Tibial nerve (tissue), 4 donors: ENCODE results near the gene PPP2R3B. TPM values are rescaled to one million over a fixed set of nuclear protein-coding genes. Genes with fewer than 3 reads are reported as not detected.
"Not testable (repeated sequence)": the region's sequence is repeated elsewhere in the genome, so short reads cannot be mapped to it uniquely, and the experiment has no call there.

Experiments
- DNase-seq, 2 donors: peaks; one replicate each; pipeline ENCODE4 v3.0.0-alpha.2; 2019; ENCODE audit warnings: low spot score in 2 of 2
- H3K27ac ChIP-seq, 4 donors: fragments of 200-600 bp; sonication (generic) in 3 of 4; one replicate each; pipeline ENCODE4 v1.5.1; 2017 to 2019; ENCODE audit warnings: mild to moderate bottlenecking in 1 of 4
- H3K27me3 ChIP-seq, 2 donors: fragments of 200-600 bp; sonication (generic) in 1 of 2; one replicate each; pipeline versions ENCODE4 v1.5.1 to v1.6.0; 2017 to 2019
- H3K36me3 ChIP-seq, 3 donors: fragments of 200-600 bp; sonication (generic); one replicate each; pipeline ENCODE4 v1.5.1; 2018 to 2019
- H3K4me1 ChIP-seq, 4 donors: fragments of 200-600 bp; sonication (generic) in 3 of 4; one replicate each; pipeline ENCODE4 v1.5.1; 2017 to 2019
- H3K4me3 ChIP-seq, 4 donors: fragments of 200-600 bp; sonication (generic) in 3 of 4; one replicate each; pipeline ENCODE4 v1.5.1; 2017 to 2019; ENCODE audit warnings: mild to moderate bottlenecking in 1 of 4, moderate library complexity in 1 of 4
- H3K9me3 ChIP-seq, 4 donors: fragments of 200-600 bp; sonication (generic) in 3 of 4; one replicate each; pipeline ENCODE4 v1.5.1; 2017 to 2019
- EP300 ChIP-seq, 2 donors: sonication (generic); formaldehyde crosslinking; IDR thresholded peaks; one replicate each; pipeline ENCODE4 v1.6.1; 2017; ENCODE audit warnings: antibody characterized with exemption in 2 of 2, mild to moderate bottlenecking in 1 of 2
- POLR2A ChIP-seq, 2 donors: fragments of 450-650 bp; IDR thresholded peaks; one replicate each; pipeline ENCODE4 v1.6.1; 2017; ENCODE audit warnings: antibody characterized with exemption in 2 of 2, mild to moderate bottlenecking in 2 of 2, moderate library complexity in 2 of 2
- WGBS, 2 donors: methylation state at CpG; one replicate each; pipeline ENCODE4 v1.1.5; 2018; 5-methylcytosine and 5-hydroxymethylcytosine counted together
- total RNA-seq, 4 donors: library from RNA; depleted of rRNA; stranded (reverse); fragments of >200 nt; gene quantifications; one replicate each; pipeline ENCODE4 v1.1.0, GENCODE V29; 2016
- TF ChIP-seq, protein P1 (sequence below), 5 experiments: fragments of 200-600 bp in 3 of 5; fragments of 450-650 bp in 2 of 5; sonication (generic) in 3 of 5; IDR thresholded peaks; one replicate each; pipeline ENCODE4 v1.5.1; 2016 to 2019; ENCODE audit warnings: antibody characterized with exemption in 5 of 5, mild to moderate bottlenecking in 3 of 5, moderate library complexity in 2 of 5

PPP2R3B gene, protein sequence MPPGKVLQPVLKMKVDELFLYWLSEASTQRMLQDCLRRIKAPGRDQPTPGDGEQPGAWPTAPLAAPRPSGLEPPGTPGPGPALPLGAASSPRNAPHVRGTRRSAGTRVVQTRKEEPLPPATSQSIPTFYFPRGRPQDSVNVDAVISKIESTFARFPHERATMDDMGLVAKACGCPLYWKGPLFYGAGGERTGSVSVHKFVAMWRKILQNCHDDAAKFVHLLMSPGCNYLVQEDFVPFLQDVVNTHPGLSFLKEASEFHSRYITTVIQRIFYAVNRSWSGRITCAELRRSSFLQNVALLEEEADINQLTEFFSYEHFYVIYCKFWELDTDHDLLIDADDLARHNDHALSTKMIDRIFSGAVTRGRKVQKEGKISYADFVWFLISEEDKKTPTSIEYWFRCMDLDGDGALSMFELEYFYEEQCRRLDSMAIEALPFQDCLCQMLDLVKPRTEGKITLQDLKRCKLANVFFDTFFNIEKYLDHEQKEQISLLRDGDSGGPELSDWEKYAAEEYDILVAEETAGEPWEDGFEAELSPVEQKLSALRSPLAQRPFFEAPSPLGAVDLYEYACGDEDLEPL
- total RNA-seq, result 10 to 100 TPM; 20.4 to 59.4 (median 32.7) TPM

DNA sequence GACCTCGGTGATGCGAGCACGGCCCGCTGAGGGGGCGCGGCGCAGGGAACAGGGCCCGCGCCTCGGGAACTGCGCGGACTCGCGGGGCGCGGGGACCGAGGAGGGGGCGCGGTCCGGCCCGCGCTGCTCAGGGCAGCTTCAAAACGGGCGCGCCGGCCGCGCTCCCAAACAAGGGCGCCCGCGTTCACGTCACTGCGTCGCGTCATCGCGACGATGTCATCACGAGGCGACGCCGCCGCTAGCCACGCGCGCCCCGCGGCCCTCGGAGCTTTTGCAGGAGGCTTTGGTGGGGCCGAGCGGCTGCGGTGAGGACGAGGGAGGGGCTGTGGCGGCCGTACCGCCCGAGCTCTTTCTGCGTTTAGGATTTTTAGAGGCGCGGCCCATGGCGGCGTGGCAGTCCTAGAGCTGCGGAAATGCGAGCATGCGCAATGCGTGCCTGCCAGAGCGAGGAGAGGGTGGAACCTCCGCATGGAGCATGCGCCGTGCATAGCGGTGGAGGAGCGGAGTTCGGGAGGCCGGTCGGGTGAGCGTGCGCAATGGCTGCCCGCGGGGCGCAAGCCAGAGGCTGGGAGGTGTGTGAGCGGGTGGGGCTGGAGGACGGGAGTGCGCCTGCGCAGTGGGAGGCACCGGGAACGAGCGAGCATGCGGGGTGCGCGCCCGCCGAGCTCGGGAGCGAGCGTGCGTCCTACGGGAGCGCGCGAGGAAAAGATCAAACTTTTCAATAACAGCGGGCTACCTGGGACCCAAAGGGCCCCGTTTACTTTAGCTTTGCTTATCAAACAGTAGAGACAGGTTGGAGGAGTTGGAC lies at the start of gene PPP2R3B:
PPP2R3B (minus strand) TSS at position 140 of the 808 bp plus-strand sequence. CDS start 216 bp downstream, outside the sequence.
- WGBS, 2 donors, result 0% methylated on average over 38 to 48 of the region's 102 CpGs
- peak; percentile 45 to 67 for TF ChIP-seq POLR2A (IDR thresholded peaks at IDR 0.05)
- TF ChIP-seq, protein P1, sequence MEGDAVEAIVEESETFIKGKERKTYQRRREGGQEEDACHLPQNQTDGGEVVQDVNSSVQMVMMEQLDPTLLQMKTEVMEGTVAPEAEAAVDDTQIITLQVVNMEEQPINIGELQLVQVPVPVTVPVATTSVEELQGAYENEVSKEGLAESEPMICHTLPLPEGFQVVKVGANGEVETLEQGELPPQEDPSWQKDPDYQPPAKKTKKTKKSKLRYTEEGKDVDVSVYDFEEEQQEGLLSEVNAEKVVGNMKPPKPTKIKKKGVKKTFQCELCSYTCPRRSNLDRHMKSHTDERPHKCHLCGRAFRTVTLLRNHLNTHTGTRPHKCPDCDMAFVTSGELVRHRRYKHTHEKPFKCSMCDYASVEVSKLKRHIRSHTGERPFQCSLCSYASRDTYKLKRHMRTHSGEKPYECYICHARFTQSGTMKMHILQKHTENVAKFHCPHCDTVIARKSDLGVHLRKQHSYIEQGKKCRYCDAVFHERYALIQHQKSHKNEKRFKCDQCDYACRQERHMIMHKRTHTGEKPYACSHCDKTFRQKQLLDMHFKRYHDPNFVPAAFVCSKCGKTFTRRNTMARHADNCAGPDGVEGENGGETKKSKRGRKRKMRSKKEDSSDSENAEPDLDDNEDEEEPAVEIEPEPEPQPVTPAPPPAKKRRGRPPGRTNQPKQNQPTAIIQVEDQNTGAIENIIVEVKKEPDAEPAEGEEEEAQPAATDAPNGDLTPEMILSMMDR (IDR thresholded peaks at IDR 0.05), result peak in 2 of 5 experiments; percentile 56 to 63
- TF ChIP-seq EP300 (IDR thresholded peaks at IDR 0.05), result peak; percentile 93 to 97
- H3K9me3 ChIP-seq, result no peaks in the 10 kb centered on the region
- DNase-seq, result peak; percentile 89 to 93
- H3K27me3 ChIP-seq, result no peaks in the 10 kb centered on the region
- H3K36me3 ChIP-seq, result no peaks in the 10 kb centered on the region
- peak within 1 kb of the TSS; percentile 98 to 100 (median 98) for H3K27ac ChIP-seq
- peak within 1 kb of the TSS; percentile 80 to 99 (median 88) for H3K4me3 ChIP-seq
- H3K4me1 ChIP-seq, result peaks cover 0 to 29% (median 8%) of the 10 kb centered on the region in 4 donors

DNA sequence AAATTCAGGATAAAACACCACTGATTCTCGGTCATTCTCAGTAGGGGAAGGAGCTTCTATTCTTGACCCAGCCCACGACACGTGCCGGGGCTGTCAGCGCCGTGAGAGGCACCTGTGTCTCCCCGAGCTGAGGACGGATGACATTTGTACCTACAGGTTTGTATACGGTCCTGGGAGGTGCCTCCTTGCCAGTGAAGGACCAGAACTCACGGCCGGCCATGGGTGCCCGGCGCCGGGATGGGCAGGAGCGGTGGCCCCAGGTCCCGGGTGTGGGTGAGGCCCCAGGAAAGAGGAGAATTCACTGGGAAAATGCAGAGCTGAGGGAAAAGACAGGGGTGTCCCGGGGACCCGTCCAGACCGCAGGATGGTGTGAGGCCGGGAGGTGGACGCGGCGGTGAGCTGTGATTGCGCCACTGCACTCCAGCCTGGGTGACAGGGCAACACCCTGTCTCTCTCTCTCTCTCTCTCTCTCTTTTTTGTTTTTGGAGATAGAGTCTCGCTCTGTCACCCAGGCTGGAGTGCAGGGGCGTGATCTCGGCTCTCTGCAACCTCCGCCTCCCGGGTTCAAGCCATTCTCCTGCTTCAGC lies 48.9 kb upstream of the PPP2R3B start:
- Histone ChIP-seq H3K36me3 (no peaks in the 10 kb centered on the region), H3K4me3 (no peak overlapping the region), H3K9me3 (no peaks in the 10 kb centered on the region), H3K4me1 (peaks cover 0 to 7% (median 0%) of the 10 kb centered on the region in 4 donors), H3K27ac (no peak overlapping the region), H3K27me3 (peaks cover 0 to 21% of the 10 kb centered on the region in 2 donors)
- DNase-seq, result no peak
- TF ChIP-seq, protein P1 (IDR thresholded peaks at IDR 0.05), result no peak
- WGBS, 2 donors, result 63 to 67% methylated on average over 29 of the region's 29 CpGs

DNA sequence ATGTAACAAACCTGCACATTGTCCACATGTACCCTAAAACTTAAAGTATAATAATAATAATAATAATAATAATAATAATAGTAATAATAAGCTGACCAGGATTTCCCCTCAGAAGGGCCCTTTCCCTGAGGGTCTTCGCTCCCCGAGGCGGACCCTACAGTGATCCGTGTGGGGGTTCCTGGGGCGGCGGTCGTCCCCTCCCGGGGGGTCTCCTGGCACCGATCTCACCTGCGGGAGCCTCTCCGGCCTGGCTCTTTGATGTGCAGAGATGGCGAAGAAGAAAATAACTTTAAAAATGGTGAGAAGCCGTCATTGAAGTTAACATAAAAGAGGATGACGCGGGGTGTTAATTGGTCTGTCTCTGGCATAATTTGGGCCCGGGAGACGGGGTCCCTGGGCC lies 48.2 kb upstream of the PPP2R3B start:
- Histone ChIP-seq H3K27ac (no peak overlapping the region), H3K36me3 (no peaks in the 10 kb centered on the region), H3K27me3 (peaks cover 0 to 21% of the 10 kb centered on the region in 2 donors), H3K9me3 (no peaks in the 10 kb centered on the region), H3K4me3 (no peak overlapping the region), H3K4me1 (peaks cover 0 to 7% (median 0%) of the 10 kb centered on the region in 4 donors)
- DNase-seq, result no peak
- TF ChIP-seq EP300 (IDR thresholded peaks at IDR 0.05) (no peak), POLR2A (IDR thresholded peaks at IDR 0.05) (no peak)
- TF ChIP-seq, protein P1 (IDR thresholded peaks at IDR 0.05), result no peak
- 63 to 76% methylated on average over 17 of the region's 17 CpGs for WGBS, 2 donors

DNA sequence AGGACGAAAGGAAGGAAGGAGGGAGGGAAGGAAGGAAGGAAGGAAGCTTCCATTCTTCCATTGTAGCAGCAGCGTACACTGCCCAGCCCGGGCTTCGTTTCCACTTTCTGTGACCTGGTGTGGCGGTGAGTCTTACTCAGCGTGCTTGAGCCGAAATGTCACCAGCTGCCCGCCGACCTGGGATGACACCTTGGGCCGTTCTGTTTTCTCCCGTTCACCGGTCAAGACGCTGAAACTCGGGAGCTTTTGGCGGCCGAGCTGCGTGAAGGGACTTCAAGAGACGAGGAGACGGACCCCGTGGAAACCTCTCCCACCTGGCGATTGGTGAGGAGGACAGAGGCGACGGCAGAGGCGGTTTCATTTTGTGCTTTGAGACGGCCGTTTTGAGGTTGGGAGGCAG lies 47.1 kb upstream of the PPP2R3B start:
- Histone ChIP-seq H3K9me3 (no peaks in the 10 kb centered on the region), H3K4me3 (no peak overlapping the region), H3K27ac (no peak overlapping the region), H3K4me1 (peaks cover 0 to 7% (median 0%) of the 10 kb centered on the region in 4 donors), H3K36me3 (no peaks in the 10 kb centered on the region), H3K27me3 (peaks cover 0 to 19% of the 10 kb centered on the region in 2 donors)
- WGBS, 2 donors, result 90 to 92% methylated on average over 26 of the region's 26 CpGs
- TF ChIP-seq, protein P1 (IDR thresholded peaks at IDR 0.05), result no peak
- TF ChIP-seq POLR2A (IDR thresholded peaks at IDR 0.05) (no peak), EP300 (IDR thresholded peaks at IDR 0.05) (no peak)
- DNase-seq, result no peak

DNA sequence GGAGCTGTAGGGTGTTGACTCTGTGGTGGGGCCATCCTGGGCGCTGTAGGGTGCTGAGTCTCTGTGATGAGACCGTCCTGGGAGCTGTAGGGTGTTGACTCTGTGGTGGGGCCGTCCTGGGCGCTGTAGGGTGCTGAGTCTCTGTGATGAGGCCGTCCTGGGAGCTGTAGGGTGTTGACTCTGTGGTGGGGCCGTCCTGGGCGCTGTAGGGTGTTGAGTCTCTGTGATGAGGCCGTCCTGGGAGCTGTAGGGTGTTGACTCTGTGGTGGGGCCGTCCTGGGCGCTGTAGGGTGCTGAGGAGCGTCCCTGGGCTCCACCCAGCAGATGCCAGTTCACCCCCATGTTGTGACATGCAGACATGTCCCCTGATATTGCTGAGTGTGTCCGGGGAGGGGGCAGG lies 46.0 kb upstream of the PPP2R3B start:
- H3K9me3 ChIP-seq, H3K4me1 ChIP-seq, H3K4me3 ChIP-seq, H3K27ac ChIP-seq, DNase-seq, H3K36me3 ChIP-seq: not testable (repeated sequence)
- peaks cover 0 to 15% of the 10 kb centered on the region in 2 donors for H3K27me3 ChIP-seq
- 87% methylated on average over 9 to 11 of the region's 12 CpGs for WGBS, 2 donors
